ENCODE measurements around the gene OLFM1.

DNA sequence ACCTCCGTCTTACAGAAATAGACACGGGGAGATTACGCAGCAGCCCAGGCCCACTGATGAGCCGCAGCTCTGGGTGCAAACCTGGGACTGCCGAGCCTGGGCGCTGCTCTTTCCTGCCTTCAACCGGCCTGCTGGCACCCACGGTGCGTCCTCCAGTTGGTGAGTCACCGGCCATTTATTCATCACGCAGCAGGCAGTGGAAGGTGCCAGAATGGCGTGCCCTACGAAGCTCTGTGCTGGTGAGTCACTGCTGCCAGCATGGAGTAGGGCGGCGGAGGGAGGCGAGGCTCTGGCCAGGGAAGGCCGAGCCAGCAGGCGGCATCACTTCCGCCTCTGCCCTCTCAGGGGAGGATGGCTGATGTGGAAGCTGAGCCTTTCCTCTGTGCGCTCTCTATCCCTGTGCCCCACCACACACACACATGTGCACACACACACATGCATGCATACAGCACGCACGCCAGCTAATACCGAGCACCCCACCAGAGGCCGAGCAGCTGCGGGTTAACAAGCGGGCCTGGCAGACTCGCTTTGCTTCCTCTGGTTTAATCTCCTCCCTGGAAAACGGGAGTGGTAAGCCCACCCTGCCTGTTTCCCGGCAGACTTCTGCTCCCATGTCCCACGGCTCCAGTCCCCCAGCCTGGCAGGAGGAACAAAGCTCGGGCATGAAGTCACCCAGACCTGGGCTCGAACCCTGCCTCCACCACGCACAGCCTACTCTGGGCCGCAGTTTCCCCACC lies 39.2 kb downstream of the OLFM1 start:
- TF ChIP-seq CTCF (IDR thresholded peaks at IDR 0.05; ENCODE audit: insufficient read depth, low read depth, low read length), result no peak
- TF ChIP-seq EZH2 (IDR thresholded peaks at IDR 0.05; ENCODE audit: insufficient read depth, low read length), result no peak

All from astrocyte (in vitro differentiated cells and primary cell).